GM19397 (cell line): ENCODE results near the gene FCSK.

Experiments
- ATAC-seq: cut with Tn5 transposase; IDR thresholded peaks from one replicate; pipeline ENCODE4 v1.9.1; 2021; ENCODE audit warnings: mild to moderate bottlenecking, moderate library complexity; ENCODE audit not compliant: unreplicated experiment

Gene FCSK

GRCh38 chr16:70476272-70477020 lies 22.1 kb downstream of the FCSK start:
- ATAC-seq: peak; percentile 73

GRCh38 chr16:70478169-70478568 lies 23.8 kb downstream of the FCSK start:
- ATAC-seq: no peak

GRCh38 chr16:70478912-70479341 lies 24.5 kb downstream of the FCSK start:
- ATAC-seq: no peak

- no peak for ATAC-seq
Measured at GRCh38 chr16:70480127-70481105, 26.0 kb downstream of the FCSK start.

- ATAC-seq: no peak
Measured at GRCh38 chr16:70481929-70482536, 27.6 kb downstream of the FCSK start.

GRCh38 chr16:70482624-70483023 lies 28.2 kb downstream of the FCSK start:
- ATAC-seq: no peak

GRCh38 chr16:70483426-70483825 lies 29.0 kb downstream of the FCSK start:
- ATAC-seq: no peak

- ATAC-seq: no peak
Measured at GRCh38 chr16:70484867-70485266, 30.5 kb downstream of the FCSK start.

- ATAC-seq: no peak
Measured at GRCh38 chr16:70490261-70490660, 35.9 kb downstream of the FCSK start.

GRCh38 chr16:70493802-70494201 lies 39.4 kb downstream of the FCSK start:
- no peak for ATAC-seq

GRCh38 chr16:70494202-70494770 lies 39.9 kb downstream of the FCSK start:
- no peak for ATAC-seq

GRCh38 chr16:70494777-70495176 lies 40.4 kb downstream of the FCSK start:
- ATAC-seq: no peak

GRCh38 chr16:70495425-70496182 lies 41.2 kb downstream of the FCSK start:
- ATAC-seq: no peak

- no peak for ATAC-seq
Measured at GRCh38 chr16:70496513-70496912, 42.1 kb downstream of the FCSK start.

- ATAC-seq: no peak
Measured at GRCh38 chr16:70508752-70509151, 54.4 kb downstream of the FCSK start.

GRCh38 chr16:70510216-70510615 lies 55.8 kb downstream of the FCSK start:
- no peak for ATAC-seq

GRCh38 chr16:70511833-70512232 lies 57.4 kb downstream of the FCSK start:
- ATAC-seq: no peak

GRCh38 chr16:70512456-70512855 lies 58.1 kb downstream of the FCSK start:
- ATAC-seq: no peak

GRCh38 chr16:70520612-70521297 lies 66.4 kb downstream of the FCSK start:
- ATAC-seq: no peak
